HepG2 (cell line): ENCODE measurements around the gene INSR. TPM values are rescaled to one million over a fixed set of nuclear protein-coding genes. Genes with fewer than 3 reads are reported as not detected.

ENCODE experiments used
- DBP ChIP-seq: sonication (generic); formaldehyde crosslinking; IDR thresholded peaks from 2 replicates; pipeline ENCODE4 v1.4.0; 2020; ENCODE audit warnings: missing genetic modification reagents; ENCODE audit errors: not compliant biosample characterization
- DDIT3 ChIP-seq: sonication (generic); formaldehyde crosslinking; IDR thresholded peaks from 2 replicates; pipeline ENCODE4 v1.4.0; 2020; ENCODE audit warnings: mild to moderate bottlenecking, missing genetic modification reagents
- DNMT1 ChIP-seq: sonication (generic); formaldehyde crosslinking; IDR thresholded peaks from 2 replicates; pipeline ENCODE4 v1.5.1; 2020; ENCODE audit warnings: mild to moderate bottlenecking, missing genetic modification reagents
- EP300 ChIP-seq, 3 experiments: sonication (generic) in 1 of 3; formaldehyde crosslinking in 1 of 3; IDR thresholded peaks; 2 replicates each; pipeline versions ENCODE4 v1.5.1 to v1.6.1; 2011 to 2020; ENCODE audit warnings: low read depth in 2 of 3, low read length in 2 of 3, borderline replicate concordance in 1 of 3, improper control_type of control experiment in 1 of 3, mild to moderate bottlenecking in 1 of 3, missing genetic modification reagents in 1 of 3, moderate library complexity in 1 of 3
- HOXA3 ChIP-seq: sonication (generic); formaldehyde crosslinking; IDR thresholded peaks from 2 replicates; pipeline ENCODE4 v1.5.0; 2020; ENCODE audit warnings: missing genetic modification reagents
- IRF1 ChIP-seq: sonication (generic); formaldehyde crosslinking; IDR thresholded peaks from 2 replicates; pipeline ENCODE4 v1.4.0; 2020; ENCODE audit warnings: low read depth, mild to moderate bottlenecking, missing genetic modification reagents
- KAT2B ChIP-seq: fragments of 150-350 bp; IDR thresholded peaks from 2 replicates; pipeline ENCODE4 v1.6.1; 2014; ENCODE audit warnings: low read depth, low read length, borderline replicate concordance
- KMT2A ChIP-seq: sonication (generic); formaldehyde crosslinking; IDR thresholded peaks from 2 replicates; pipeline ENCODE4 v1.4.0; 2020; ENCODE audit warnings: missing genetic modification reagents
- MTERF4 ChIP-seq: sonication (generic); formaldehyde crosslinking; IDR thresholded peaks from 2 replicates; pipeline ENCODE4 v1.8.0; 2023; ENCODE audit warnings: mild to moderate bottlenecking, missing genetic modification reagents
- RAD51 ChIP-seq: fragments of 450-650 bp; IDR thresholded peaks from 2 replicates; pipeline ENCODE4 v1.6.1; 2016; ENCODE audit warnings: borderline replicate concordance
- RARG ChIP-seq: sonication (generic); formaldehyde crosslinking; IDR thresholded peaks from 2 replicates; pipeline ENCODE4 v1.4.0; 2020; ENCODE audit warnings: low read depth, mild to moderate bottlenecking, missing genetic modification reagents
- SMARCE1 ChIP-seq: fragments of 450-650 bp; IDR thresholded peaks from 2 replicates; pipeline ENCODE4 v1.6.1; 2017; ENCODE audit warnings: borderline replicate concordance
- SP4 ChIP-seq: sonication (generic); formaldehyde crosslinking; IDR thresholded peaks from 2 replicates; pipeline ENCODE4 v1.8.1; 2023; ENCODE audit warnings: mild to moderate bottlenecking, missing genetic modification reagents
- TAF1 ChIP-seq: sonication (generic); formaldehyde crosslinking; IDR thresholded peaks from 2 replicates; pipeline ENCODE4 v1.4.0; 2020; ENCODE audit warnings: missing genetic modification reagents
- TEAD3 ChIP-seq: optimal IDR thresholded peaks from 2 replicates; pipeline ENCODE3; 2016; ENCODE audit warnings: borderline replicate concordance
- ZNF10 ChIP-seq: sonication (generic); formaldehyde crosslinking; IDR thresholded peaks from 2 replicates; pipeline ENCODE4 v1.4.0; 2020; ENCODE audit warnings: mild to moderate bottlenecking, low read depth, missing genetic modification reagents, borderline replicate concordance
- ZNF572 ChIP-seq: sonication (generic); formaldehyde crosslinking; IDR thresholded peaks from 2 replicates; pipeline ENCODE4 v1.5.1; 2020; ENCODE audit warnings: mild to moderate bottlenecking, missing genetic modification reagents
- ZNF7 ChIP-seq: IDR thresholded peaks from 2 replicates; pipeline ENCODE4 v1.6.1; 2016; ENCODE audit warnings: missing biosample characterization, missing genetic modification reagents
- polyA plus RNA-seq, 8 experiments: library from polyadenylated mRNA; depleted of rRNA in 3 of 8; stranded (reverse) in 7 of 8; unstranded in 1 of 8; fragments of >200 nt; fragmentation: Illumina TruSeq in 4 of 8; extraction: Trizol in 4 of 8; gene quantifications; 2 replicates each; pipeline versions ENCODE4 v1.2.1 to v1.2.3, GENCODE V29; 2011 to 2016; ENCODE audit warnings: low read depth in 4 of 8, missing spikeins in 1 of 8, mixed read lengths in 1 of 8; ENCODE audit not compliant: insufficient read depth in 1 of 8
- total RNA-seq, 5 experiments: library from RNA; depleted of rRNA; stranded (reverse); fragments of >200 nt; fragmentation: Illumina TruSeq; extraction: Trizol; gene quantifications; 2 replicates each; pipeline ENCODE4 v1.2.3, GENCODE V29; 2016; ENCODE audit warnings: low read depth in 1 of 5
- TF ChIP-seq, protein P1 (sequence below): sonication (generic); formaldehyde crosslinking; IDR thresholded peaks from 2 replicates; pipeline ENCODE4 v1.8.1; 2023; ENCODE audit warnings: mild to moderate bottlenecking, missing genetic modification reagents, borderline replicate concordance
- TF ChIP-seq, protein P2 (sequence below): sonication (generic); formaldehyde crosslinking; IDR thresholded peaks from 2 replicates; pipeline ENCODE4 v1.5.0; 2020; ENCODE audit warnings: missing genetic modification reagents
- TF ChIP-seq, protein P3 (sequence below): IDR thresholded peaks from 2 replicates; pipeline ENCODE4 v1.6.1; 2016; ENCODE audit warnings: low read depth

The INSR gene
- total and polyA plus RNA-seq, 2 of the 13 experiments (the other 11 are each of a cell fraction or from before 2014, with no cell fraction given) = 24.2 to 29.8 TPM

GRCh38 chr19:7293762-7294557 is at the start of gene INSR (continued):
- TF ChIP-seq, protein P1, sequence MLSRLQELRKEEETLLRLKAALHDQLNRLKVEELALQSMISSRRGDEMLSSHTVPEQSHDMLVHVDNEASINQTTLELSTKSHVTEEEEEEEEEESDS (CRISPR knock-in tag) = no peak
- TF ChIP-seq, protein P2, sequence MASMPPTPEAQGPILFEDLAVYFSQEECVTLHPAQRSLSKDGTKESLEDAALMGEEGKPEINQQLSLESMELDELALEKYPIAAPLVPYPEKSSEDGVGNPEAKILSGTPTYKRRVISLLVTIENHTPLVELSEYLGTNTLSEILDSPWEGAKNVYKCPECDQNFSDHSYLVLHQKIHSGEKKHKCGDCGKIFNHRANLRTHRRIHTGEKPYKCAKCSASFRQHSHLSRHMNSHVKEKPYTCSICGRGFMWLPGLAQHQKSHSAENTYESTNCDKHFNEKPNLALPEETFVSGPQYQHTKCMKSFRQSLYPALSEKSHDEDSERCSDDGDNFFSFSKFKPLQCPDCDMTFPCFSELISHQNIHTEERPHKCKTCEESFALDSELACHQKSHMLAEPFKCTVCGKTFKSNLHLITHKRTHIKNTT (CRISPR knock-in tag) = no peak
- TF ChIP-seq RAD51 (no peak), DDIT3 (CRISPR knock-in tag) (no peak), ZNF10 (CRISPR knock-in tag) (no peak), SMARCE1 (no peak), SP4 (CRISPR knock-in tag) (peak; percentile 56), RARG (no peak), DNMT1 (CRISPR knock-in tag) (0 out of 2 replicates have a peak, but pooled peaks have one; percentile 47), ZNF7 (CRISPR knock-in tag) (no peak), KMT2A (CRISPR knock-in tag) (peak; percentile 54; the same call in 1 of the 2 replicates), KAT2B (no peak), MTERF4 (CRISPR knock-in tag) (no peak), TAF1 (CRISPR knock-in tag) (peak; percentile 53), EP300 (IDR thresholded peaks at IDR 0.05; ENCODE audit: low read depth in 2 of 2, low read length in 2 of 2) (peak in 1 of 2 experiments; percentile 36; a peak in 1 of 4 replicates), EP300 (CRISPR knock-in tag; IDR thresholded peaks at IDR 0.05; ENCODE audit: borderline replicate concordance) (no peak), IRF1 (CRISPR knock-in tag) (no peak), HOXA3 (CRISPR knock-in tag) (peak; percentile 56; the same call in 1 of the 2 replicates), DBP (peak; percentile 50), ZNF572 (CRISPR knock-in tag) (no peak), TEAD3 (CRISPR knock-in tag) (peak; percentile 53)
- TF ChIP-seq, protein P3, sequence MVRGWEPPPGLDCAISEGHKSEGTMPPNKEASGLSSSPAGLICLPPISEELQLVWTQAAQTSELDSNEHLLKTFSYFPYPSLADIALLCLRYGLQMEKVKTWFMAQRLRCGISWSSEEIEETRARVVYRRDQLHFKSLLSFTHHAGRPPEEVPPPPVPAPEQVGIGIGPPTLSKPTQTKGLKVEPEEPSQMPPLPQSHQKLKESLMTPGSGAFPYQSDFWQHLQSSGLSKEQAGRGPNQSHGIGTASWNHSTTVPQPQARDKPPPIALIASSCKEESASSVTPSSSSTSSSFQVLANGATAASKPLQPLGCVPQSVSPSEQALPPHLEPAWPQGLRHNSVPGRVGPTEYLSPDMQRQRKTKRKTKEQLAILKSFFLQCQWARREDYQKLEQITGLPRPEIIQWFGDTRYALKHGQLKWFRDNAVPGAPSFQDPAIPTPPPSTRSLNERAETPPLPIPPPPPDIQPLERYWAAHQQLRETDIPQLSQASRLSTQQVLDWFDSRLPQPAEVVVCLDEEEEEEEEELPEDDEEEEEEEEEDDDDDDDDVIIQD (CRISPR knock-in tag) = no peak
